GM12891 (cell line): ENCODE results near the gene C1QTNF8.
A peak's percentile ranks its signal among the peaks of the same experiment; 100 is the strongest.

Source experiments
- DNase-seq: peaks from one replicate; pipeline ENCODE4 v3.0.0; 2011; ENCODE audit warnings: low spot score; ENCODE audit not compliant: insufficient read length
- FAIRE-seq: peaks from 2 replicates; lab custom pipeline; 2011; peaks lifted over from hg19 to GRCh38; lab: Jason Lieb, UNC
- PAX5 ChIP-seq: IDR thresholded peaks from 2 replicates; pipeline ENCODE4 v1.6.1; 2011; ENCODE audit warnings: low read length, moderate library complexity, mild to moderate bottlenecking; ENCODE audit not compliant: insufficient read depth, severe bottlenecking
- POLR2A ChIP-seq: IDR thresholded peaks from 2 replicates; pipeline ENCODE4 v1.6.1; 2011; ENCODE audit warnings: low read depth, low read length, control low read depth
- POLR2AphosphoS5 ChIP-seq: IDR thresholded peaks from 2 replicates; pipeline ENCODE4 v1.6.1; 2011; ENCODE audit warnings: low read depth, low read length, control low read depth
- POU2F2 ChIP-seq: IDR thresholded peaks from 2 replicates; pipeline ENCODE4 v1.6.1; 2011; ENCODE audit warnings: low read depth, mild to moderate bottlenecking, control low read depth, low read length, moderate library complexity
- SPI1 ChIP-seq: IDR thresholded peaks from 2 replicates; pipeline ENCODE4 v1.6.1; 2011; ENCODE audit warnings: low read depth, low read length, control low read depth
- TAF1 ChIP-seq: IDR thresholded peaks from 2 replicates; pipeline ENCODE4 v1.6.1; 2011; ENCODE audit warnings: low read depth, low read length, control low read depth

Gene C1QTNF8

GRCh38 chr16:1065469-1066128 is 30.4 kb downstream of the C1QTNF8 start:
- FAIRE-seq: no peak

DNA sequence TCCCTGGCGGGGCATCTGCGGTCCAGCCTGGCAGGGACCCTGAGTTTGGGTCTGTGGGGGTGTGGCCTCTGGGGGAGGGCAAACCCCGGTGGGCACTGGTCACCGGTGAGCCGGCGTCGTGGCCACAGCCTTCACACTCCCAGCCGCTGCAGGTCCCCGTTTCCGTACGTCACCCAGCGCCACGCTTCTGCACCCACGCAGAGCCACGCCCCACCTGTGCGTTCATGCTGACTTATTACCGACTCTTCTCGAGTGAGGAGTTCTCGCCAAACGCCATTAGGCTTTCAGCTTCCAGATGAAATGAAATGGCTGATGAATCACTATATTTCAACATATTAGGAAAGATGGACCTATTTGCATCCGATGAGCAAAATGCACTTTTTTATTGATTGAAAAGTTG is 32.3 kb downstream of the C1QTNF8 start:
- FAIRE-seq (no peak), DNase-seq (no peak)
- TF ChIP-seq POLR2AphosphoS5 (no peak), PAX5 (no peak), POU2F2 (no peak), POLR2A (no peak), SPI1 (no peak), TAF1 (no peak)

More at GRCh38 chr16:1065469-1066128, 30.4 kb downstream of the C1QTNF8 start:
- no peak for DNase-seq
- TF ChIP-seq POU2F2: no peak
- no peak for TF ChIP-seq TAF1
- TF ChIP-seq POLR2AphosphoS5: no peak
- TF ChIP-seq PAX5: no peak
- no peak for TF ChIP-seq SPI1
- no peak for TF ChIP-seq POLR2A

- TF ChIP-seq POLR2A: no peak
- no peak for TF ChIP-seq POU2F2
- TF ChIP-seq POLR2AphosphoS5: no peak
- TF ChIP-seq TAF1: no peak
- TF ChIP-seq SPI1: no peak
- no peak for TF ChIP-seq PAX5
- FAIRE-seq (no peak), DNase-seq (no peak)
Observed at GRCh38 chr16:1062895-1063294, 33.1 kb downstream of the C1QTNF8 start.

DNA sequence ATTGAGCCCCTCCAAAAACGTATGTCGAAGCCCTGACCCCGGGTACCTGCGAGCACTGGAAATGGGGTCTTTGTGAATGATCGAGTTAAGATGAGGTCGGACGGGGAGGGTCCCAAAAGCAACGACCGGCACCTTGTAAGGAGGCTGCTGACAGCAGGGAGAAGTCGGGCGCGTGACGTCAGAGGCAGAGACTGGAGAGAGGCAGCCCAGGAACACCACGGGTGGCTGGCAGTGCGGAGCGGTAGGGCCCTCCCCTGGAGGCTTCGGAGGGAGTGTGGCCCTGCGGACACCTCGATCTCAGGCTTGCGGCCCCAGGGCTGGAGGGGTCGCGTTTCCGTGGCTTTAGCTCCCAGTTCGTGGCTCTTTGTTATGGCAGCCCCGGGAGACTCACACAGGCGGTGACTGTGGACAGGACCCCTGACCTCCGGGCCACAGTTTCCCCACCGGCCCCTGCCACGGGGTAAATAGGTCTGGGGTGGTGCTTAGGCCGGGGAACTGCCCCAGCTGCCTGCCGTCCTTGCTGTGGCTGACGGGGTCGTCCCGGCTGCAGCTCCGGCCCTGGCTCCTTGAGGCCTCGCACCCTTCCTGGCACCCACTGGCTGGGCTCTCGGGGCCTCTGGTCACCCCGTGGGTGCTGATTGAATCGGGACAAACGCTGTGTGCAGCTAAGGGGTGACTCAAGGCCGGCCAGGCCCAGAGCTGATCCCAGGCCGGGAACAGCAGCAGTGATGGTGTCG is 34.1 kb downstream of the C1QTNF8 start:
- TF ChIP-seq PAX5 (no peak), POU2F2 (no peak), POLR2AphosphoS5 (no peak), POLR2A (no peak), SPI1 (no peak), TAF1 (no peak)
- no peak for DNase-seq
- FAIRE-seq: no peak

DNA sequence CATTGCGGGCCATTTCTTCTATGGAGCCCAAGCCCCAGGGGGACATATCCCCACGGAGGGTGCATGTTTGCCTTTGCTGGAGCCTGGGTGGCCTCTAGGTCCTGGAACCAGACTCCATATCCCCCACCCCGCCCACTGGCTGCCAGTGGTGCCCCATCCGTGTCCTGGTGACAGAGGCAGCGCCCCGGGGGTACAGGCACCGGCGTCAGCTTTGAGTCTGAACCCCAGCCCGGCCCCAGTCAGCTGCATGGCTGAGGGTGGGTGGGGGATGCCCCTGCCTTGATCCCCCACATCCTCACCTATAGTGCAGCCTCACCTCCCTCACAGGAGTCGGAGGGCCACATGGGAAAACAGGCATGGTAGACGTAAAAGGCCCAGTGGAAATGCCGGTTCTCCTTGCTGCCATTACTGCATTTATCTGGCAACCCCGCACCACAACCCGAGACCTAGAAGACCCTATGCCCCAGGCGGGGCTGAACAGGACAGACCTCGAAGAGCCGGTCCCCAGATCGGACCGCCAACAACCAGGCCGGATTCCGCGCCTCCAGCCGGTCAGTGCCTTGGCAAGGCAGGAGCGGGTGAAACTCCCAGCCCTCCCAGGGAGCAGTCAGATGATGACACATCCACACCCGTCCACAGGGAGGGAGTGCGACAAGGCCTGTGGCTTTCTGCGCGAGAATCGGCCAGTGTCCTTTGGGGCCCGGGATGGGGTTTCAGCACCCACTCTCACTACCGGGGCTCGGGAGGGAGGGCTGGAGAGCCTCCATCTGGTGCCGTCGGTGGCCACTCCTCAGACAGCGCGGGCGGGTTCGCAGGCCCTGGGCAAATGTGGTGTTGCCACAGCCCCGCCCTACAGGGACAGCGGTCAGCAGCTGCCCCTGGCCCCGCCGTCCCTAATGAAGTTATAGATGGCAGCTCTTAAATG is 35.4 kb downstream of the C1QTNF8 start:
- FAIRE-seq: no peak
- no peak for DNase-seq
- TF ChIP-seq POU2F2: no peak
- no peak for TF ChIP-seq TAF1
- TF ChIP-seq SPI1: no peak
- TF ChIP-seq POLR2A: no peak
- no peak for TF ChIP-seq PAX5
- no peak for TF ChIP-seq POLR2AphosphoS5

DNA sequence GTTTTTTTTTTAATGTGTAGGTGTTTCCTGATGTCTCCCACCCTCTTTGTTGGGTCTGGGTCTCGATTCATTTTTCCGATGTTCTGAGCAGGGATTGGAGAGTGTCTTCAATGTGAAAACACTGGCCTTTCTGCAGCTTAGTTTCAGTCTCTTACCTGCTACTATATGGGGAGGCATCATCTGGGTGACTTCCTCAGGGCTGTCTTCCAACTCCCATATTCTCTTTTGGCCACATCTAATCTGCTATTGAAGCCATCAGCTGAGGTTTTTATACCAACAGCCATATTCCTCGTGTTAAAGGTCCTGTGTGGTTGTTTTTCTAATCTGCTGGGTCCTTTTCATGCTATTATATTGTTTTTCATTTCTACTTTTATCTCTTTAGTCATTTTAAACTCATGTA is 36.7 kb downstream of the C1QTNF8 start:
- TF ChIP-seq SPI1: no peak
- no peak for TF ChIP-seq POU2F2
- no peak for TF ChIP-seq POLR2AphosphoS5
- TF ChIP-seq PAX5: no peak
- DNase-seq: no peak
- FAIRE-seq: no peak

- no peak for FAIRE-seq
- TF ChIP-seq SPI1 (no peak), TAF1 (no peak), POU2F2 (no peak), POLR2AphosphoS5 (no peak), PAX5 (no peak), POLR2A (no peak)
- no peak for DNase-seq
Observed at GRCh38 chr16:1058216-1058615, 37.8 kb downstream of the C1QTNF8 start.

- DNase-seq (peak; percentile 61), FAIRE-seq (no peak)
- TF ChIP-seq POU2F2: no peak
- no peak for TF ChIP-seq PAX5
- TF ChIP-seq POLR2A: no peak
- TF ChIP-seq POLR2AphosphoS5: no peak
- TF ChIP-seq SPI1: no peak
- TF ChIP-seq TAF1: no peak
Observed at GRCh38 chr16:1057252-1057932, 38.7 kb downstream of the C1QTNF8 start.
